Measurements from ENCODE around the gene SIRT2.

GRCh38 chr19:38842439-38843174 is 56.8 kb downstream of the SIRT2 start:
- no peak for TF ChIP-seq ZNF423 (tag by site-specific recombination; IDR thresholded peaks at IDR 0.05)
- TF ChIP-seq ZSCAN30 (tag by site-specific recombination; IDR thresholded peaks at IDR 0.05): no peak
- TF ChIP-seq ZFP37 (tag by site-specific recombination; IDR thresholded peaks at IDR 0.05): no peak
- TF ChIP-seq, protein P1, sequence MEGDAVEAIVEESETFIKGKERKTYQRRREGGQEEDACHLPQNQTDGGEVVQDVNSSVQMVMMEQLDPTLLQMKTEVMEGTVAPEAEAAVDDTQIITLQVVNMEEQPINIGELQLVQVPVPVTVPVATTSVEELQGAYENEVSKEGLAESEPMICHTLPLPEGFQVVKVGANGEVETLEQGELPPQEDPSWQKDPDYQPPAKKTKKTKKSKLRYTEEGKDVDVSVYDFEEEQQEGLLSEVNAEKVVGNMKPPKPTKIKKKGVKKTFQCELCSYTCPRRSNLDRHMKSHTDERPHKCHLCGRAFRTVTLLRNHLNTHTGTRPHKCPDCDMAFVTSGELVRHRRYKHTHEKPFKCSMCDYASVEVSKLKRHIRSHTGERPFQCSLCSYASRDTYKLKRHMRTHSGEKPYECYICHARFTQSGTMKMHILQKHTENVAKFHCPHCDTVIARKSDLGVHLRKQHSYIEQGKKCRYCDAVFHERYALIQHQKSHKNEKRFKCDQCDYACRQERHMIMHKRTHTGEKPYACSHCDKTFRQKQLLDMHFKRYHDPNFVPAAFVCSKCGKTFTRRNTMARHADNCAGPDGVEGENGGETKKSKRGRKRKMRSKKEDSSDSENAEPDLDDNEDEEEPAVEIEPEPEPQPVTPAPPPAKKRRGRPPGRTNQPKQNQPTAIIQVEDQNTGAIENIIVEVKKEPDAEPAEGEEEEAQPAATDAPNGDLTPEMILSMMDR (tag by site-specific recombination; IDR thresholded peaks at IDR 0.05): no peak
- TF ChIP-seq ZNF501 (tag by site-specific recombination; IDR thresholded peaks at IDR 0.05): no peak
